HFF-Myc (cell line): Measurements from ENCODE around the gene RREB1.

Experiments used
- DNase-seq: peaks from one replicate; pipeline ENCODE4 v3.0.0-alpha.2; 2011; ENCODE audit warnings: low read depth; ENCODE audit errors: extremely low read depth
- H3K4me3 ChIP-seq: replicated peaks from 2 replicates; pipeline ENCODE4 v1.5.1; 2011; ENCODE audit warnings: low read depth, mild to moderate bottlenecking, control low read depth, low read length
- TF ChIP-seq, protein P1 (sequence below): IDR thresholded peaks from 2 replicates; pipeline ENCODE4 v1.5.1; 2012; ENCODE audit warnings: mild to moderate bottlenecking, low read depth, low read length, control low read depth; ENCODE audit errors: missing control alignments

RREB1 gene

DNA sequence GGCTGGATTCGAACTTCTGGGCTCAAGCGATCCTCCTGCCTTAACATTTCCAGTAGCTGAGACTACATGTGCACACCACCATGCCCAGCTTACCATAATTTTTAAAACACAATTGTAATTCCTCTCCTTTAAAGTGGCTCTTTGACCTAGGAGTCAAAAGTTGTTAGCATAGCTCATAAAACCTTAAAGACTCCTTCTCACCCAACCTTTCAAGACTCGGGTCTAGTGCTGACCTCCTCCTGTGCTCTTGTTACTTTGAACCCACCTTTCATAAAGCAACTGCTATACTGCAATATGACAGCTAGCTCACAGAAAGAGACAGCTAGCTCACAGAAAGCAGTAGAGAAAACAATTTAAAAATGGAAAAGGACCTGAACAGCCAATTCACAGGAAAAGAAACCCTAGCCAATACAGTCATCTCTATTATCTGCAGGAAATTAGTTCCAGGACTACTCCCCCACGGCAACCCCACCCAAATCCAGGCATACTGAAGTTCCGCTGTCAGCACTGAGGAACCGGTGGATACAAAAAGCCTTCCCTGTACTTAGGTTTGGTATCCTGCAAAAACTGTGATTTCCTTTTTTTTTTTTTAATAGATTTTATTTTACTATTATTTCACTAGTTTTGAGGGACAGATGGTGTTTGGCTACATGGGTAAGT lies 185.0 kb downstream of the RREB1 start:
- TF ChIP-seq, protein P1, sequence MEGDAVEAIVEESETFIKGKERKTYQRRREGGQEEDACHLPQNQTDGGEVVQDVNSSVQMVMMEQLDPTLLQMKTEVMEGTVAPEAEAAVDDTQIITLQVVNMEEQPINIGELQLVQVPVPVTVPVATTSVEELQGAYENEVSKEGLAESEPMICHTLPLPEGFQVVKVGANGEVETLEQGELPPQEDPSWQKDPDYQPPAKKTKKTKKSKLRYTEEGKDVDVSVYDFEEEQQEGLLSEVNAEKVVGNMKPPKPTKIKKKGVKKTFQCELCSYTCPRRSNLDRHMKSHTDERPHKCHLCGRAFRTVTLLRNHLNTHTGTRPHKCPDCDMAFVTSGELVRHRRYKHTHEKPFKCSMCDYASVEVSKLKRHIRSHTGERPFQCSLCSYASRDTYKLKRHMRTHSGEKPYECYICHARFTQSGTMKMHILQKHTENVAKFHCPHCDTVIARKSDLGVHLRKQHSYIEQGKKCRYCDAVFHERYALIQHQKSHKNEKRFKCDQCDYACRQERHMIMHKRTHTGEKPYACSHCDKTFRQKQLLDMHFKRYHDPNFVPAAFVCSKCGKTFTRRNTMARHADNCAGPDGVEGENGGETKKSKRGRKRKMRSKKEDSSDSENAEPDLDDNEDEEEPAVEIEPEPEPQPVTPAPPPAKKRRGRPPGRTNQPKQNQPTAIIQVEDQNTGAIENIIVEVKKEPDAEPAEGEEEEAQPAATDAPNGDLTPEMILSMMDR: no peak
- DNase-seq: no peak
- no peak overlapping the region for H3K4me3 ChIP-seq

- H3K4me3 ChIP-seq: no peak overlapping the region
- no peak for DNase-seq
- TF ChIP-seq, protein P1: no peak
These were observed 188.2 kb downstream of the RREB1 start for GRCh38 chr6:7295916-7296315.

DNA sequence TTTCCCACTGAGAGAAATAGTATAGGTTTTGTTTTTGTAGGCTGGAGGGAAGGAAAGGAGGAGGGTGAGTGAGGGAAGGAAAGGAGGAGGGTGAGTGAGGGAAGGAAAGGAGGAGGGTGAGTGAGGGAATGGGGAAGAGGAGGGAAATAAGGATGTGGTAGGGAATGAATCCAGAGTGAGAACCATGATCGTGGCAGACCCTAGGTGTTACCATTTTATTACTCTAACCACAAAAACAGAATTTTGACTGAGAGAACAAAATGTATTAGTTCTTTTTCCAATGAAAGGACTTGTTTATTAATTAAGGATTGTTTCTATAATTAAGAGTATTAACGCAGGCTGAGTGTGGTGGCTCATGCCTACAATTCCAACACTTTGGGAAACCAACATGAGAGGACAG lies 188.8 kb downstream of the RREB1 start:
- no peak for DNase-seq
- H3K4me3 ChIP-seq: no peak overlapping the region
- TF ChIP-seq, protein P1: no peak

- H3K4me3 ChIP-seq: no peak overlapping the region
- TF ChIP-seq, protein P1: no peak
- no peak for DNase-seq
These were observed 190.4 kb downstream of the RREB1 start for GRCh38 chr6:7298113-7298512.

DNA sequence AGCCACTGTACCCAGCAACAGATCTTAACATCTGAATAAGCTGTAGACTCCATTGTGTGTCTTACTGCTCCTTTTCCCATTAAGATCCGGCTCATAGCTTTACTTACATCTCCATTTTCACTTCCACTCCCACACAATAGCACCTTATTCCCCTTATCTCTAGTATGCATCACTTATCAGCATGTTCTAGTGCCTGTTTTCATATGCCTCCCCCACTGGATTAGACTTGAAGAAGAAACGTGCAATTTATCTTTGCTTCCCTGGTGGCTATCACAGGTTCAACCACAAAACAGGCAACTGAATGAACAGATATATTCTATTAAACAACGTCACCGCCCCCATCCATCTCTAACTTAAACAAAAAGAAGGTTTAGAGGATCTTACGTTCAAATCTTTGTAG lies 193.2 kb downstream of the RREB1 start:
- no peak for DNase-seq
- TF ChIP-seq, protein P1: no peak
- no peak overlapping the region for H3K4me3 ChIP-seq
